Measurements from ENCODE around the gene HDAC4.

HDAC4 gene

DNA sequence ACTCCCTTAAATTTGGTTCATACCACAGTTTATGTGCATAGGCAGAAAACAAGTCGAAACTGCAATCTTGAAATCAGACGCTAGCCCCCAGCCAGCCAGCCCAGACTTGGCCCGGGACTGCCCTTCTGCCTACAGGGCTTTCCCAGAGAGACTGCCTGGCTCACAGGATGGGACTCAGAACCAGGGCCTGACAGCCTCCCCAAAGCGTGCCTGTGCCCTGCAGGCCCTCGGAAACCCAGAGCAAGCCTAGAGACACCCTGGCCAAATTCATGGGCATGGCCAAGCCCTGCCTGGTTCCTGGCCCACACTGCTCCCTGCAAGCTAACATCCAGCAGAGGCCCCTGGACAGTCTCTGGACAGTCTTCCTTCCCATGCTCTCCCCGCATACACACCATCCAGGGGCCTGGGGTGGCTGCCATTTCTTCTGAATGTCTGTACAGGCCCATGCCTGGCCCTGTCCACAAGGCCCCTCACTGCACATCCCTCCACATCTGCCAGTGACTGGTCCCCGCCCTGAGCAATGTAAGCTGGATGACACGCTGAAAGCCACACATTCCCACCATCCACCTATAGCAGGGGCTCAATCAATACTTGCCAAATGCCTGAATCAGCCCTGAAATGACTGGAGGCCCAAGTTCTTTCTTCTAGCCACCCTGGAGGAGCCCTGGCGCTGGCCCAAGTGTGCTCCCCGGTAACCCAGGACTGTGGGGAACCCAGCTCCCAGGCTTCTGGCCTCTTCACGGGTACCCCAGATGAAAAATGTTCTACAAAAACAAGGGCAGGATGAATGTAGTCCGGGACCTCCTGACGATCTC lies 73.1 kb downstream of the HDAC4 start:
- no peak overlapping the region for H4K8ac ChIP-seq (ENCODE audit: low read depth, low read length)
- no peaks in the 10 kb centered on the region for H3K79me1 ChIP-seq (ENCODE audit: low read length)
- no peak overlapping the region for H3K23ac ChIP-seq (ENCODE audit: low read length)
- peak overlapping the region; percentile 81 for H3K18ac ChIP-seq (ENCODE audit: low read length)
- H3K9me3 ChIP-seq (ENCODE audit: insufficient read depth, low read depth, low read length), result peaks cover 4% of the 10 kb centered on the region
- no peak overlapping the region for H2AFZ ChIP-seq (ENCODE audit: insufficient read depth, low read length, poor library complexity)
- no peak overlapping the region for H2BK5ac ChIP-seq (ENCODE audit: low read depth, low read length, poor library complexity)
- no peak overlapping the region for H4K91ac ChIP-seq (ENCODE audit: low read depth, low read length)
- no peak overlapping the region for H3K4me3 ChIP-seq (ENCODE audit: low read depth, low read length)
- H3K27me3 ChIP-seq (ENCODE audit: insufficient read depth, low read length), result no peaks in the 10 kb centered on the region
- H2BK120ac ChIP-seq (ENCODE audit: insufficient read depth, low read length, poor library complexity), result no peak overlapping the region
- peaks cover 0 to 3% of the 10 kb centered on the region in 2 experiments for H3K4me1 ChIP-seq (ENCODE audit: control insufficient read depth in 1 of 2, insufficient read depth in 2 of 2, low read length in 2 of 2)
- H2AK5ac ChIP-seq (ENCODE audit: low read length), result no peak overlapping the region
- no peak for DNase-seq
- H3K4ac ChIP-seq (ENCODE audit: low read depth, low read length), result no peak overlapping the region
- H4K12ac ChIP-seq (ENCODE audit: low read depth, low read length), result peak overlapping the region; percentile 12
- H3K9ac ChIP-seq (ENCODE audit: low read length), result peak overlapping the region; percentile 34
- no peaks in the 10 kb centered on the region for H3K79me2 ChIP-seq (ENCODE audit: control insufficient read depth, insufficient read depth, low read length, poor library complexity)
- no peak overlapping the region for H3K4me2 ChIP-seq (ENCODE audit: low read length)
- H3K14ac ChIP-seq (ENCODE audit: low read length), result no peak overlapping the region
- no peak overlapping the region for H3K27ac ChIP-seq (ENCODE audit: low read depth, low read length)
- H3K36me3 ChIP-seq (ENCODE audit: control insufficient read depth in 1 of 2, insufficient read depth in 2 of 2, low read length in 2 of 2), result no peaks in the 10 kb centered on the region
- H2BK12ac ChIP-seq (ENCODE audit: low read length), result no peak overlapping the region
- WGBS (ENCODE audit: extremely low coverage, insufficient coverage, insufficient read length), result no CpG with 5 or more reads among the region's 13 CpGs

DNA sequence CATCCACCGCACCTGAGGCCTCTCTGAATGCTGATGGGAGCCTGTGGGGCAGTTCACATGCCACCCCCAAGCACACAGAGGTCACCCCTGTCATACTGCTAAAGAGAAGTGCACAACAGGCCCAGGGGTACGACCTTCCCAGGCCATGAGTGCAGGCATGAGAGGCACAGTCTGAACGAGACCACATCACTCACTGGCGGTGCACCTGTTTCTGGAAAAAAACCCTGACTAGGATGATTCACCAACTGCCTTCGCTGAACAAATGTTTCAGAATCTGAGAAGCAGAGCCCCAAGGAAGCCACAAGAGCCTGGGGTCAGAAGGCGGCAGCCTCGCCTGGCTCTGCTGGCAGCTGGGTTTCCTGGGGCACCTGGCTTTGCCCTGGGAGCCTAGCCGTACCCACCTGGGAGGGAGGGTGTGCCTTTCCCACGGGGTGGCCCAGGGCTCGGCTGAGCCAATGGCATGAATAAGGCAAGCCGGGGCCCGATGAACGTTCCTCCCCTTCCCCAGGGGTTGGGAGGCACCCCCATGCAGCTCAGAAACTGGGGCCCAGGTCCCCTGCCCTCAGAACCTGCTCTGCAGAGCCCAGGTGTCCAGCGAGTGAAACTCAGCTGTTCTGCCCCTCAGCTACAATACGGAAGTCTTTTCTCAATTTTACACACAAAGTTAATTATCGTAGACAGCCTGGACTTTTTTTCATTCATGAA lies 73.8 kb downstream of the HDAC4 start:
- no peak overlapping the region for H3K14ac ChIP-seq (ENCODE audit: low read length)

DNA sequence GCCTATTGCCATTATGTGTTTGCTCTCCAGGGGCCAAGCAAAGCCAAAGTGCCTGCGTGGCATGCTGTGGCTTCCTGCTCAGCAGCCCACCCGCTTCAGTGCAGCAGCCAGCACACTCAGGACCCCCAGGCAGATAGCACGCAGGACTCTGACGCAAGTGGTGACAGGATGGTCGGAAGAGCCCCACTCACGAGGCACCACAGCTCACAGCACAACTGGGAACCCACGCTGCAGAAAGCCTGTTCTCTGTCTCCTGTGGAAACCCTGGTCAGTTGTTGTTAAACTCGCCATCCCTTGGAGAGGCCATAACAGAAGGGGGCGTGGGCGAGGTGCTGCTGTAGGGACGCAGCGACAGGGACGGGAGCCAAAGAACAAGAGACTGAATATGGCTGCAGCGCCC lies 76.4 kb downstream of the HDAC4 start:
- DNase-seq, result no peak
- H3K23ac ChIP-seq (ENCODE audit: low read length), result no peak overlapping the region
- no peak overlapping the region for H2AK5ac ChIP-seq (ENCODE audit: low read length)
- H3K14ac ChIP-seq (ENCODE audit: low read length), result no peak overlapping the region
- no peak overlapping the region for H3K18ac ChIP-seq (ENCODE audit: low read length)
- H3K27me3 ChIP-seq (ENCODE audit: insufficient read depth, low read length), result no peaks in the 10 kb centered on the region
- no peak overlapping the region for H2BK5ac ChIP-seq (ENCODE audit: low read depth, low read length, poor library complexity)
- no peak overlapping the region for H4K8ac ChIP-seq (ENCODE audit: low read depth, low read length)
- no peaks in the 10 kb centered on the region for H3K79me1 ChIP-seq (ENCODE audit: low read length)
- no peak overlapping the region for H3K4me2 ChIP-seq (ENCODE audit: low read length)
- H3K9ac ChIP-seq (ENCODE audit: low read length), result no peak overlapping the region
- H3K36me3 ChIP-seq (ENCODE audit: control insufficient read depth in 1 of 2, insufficient read depth in 2 of 2, low read length in 2 of 2), result peaks cover 0 to 1% of the 10 kb centered on the region in 2 experiments
- H4K91ac ChIP-seq (ENCODE audit: low read depth, low read length), result no peak overlapping the region
- no peak overlapping the region for H4K12ac ChIP-seq (ENCODE audit: low read depth, low read length)
- no peak overlapping the region for H3K27ac ChIP-seq (ENCODE audit: low read depth, low read length)
- no peak overlapping the region for H2AFZ ChIP-seq (ENCODE audit: insufficient read depth, low read length, poor library complexity)
- H3K4me3 ChIP-seq (ENCODE audit: low read depth, low read length), result no peak overlapping the region
- H3K79me2 ChIP-seq (ENCODE audit: control insufficient read depth, insufficient read depth, low read length, poor library complexity), result no peaks in the 10 kb centered on the region
- no CpG with 5 or more reads among the region's 14 CpGs for WGBS (ENCODE audit: extremely low coverage, insufficient coverage, insufficient read length)
- peaks cover 0 to 3% of the 10 kb centered on the region in 2 experiments for H3K4me1 ChIP-seq (ENCODE audit: control insufficient read depth in 1 of 2, insufficient read depth in 2 of 2, low read length in 2 of 2)
- H3K4ac ChIP-seq (ENCODE audit: low read depth, low read length), result no peak overlapping the region
- no peak overlapping the region for H2BK120ac ChIP-seq (ENCODE audit: insufficient read depth, low read length, poor library complexity)
- H2BK12ac ChIP-seq (ENCODE audit: low read length), result no peak overlapping the region
- peaks cover 4% of the 10 kb centered on the region for H3K9me3 ChIP-seq (ENCODE audit: insufficient read depth, low read depth, low read length)

More for the DNA sequence above, 73.8 kb downstream of the HDAC4 start:
- no peaks in the 10 kb centered on the region for H3K79me2 ChIP-seq (ENCODE audit: control insufficient read depth, insufficient read depth, low read length, poor library complexity)
- H4K12ac ChIP-seq (ENCODE audit: low read depth, low read length), result no peak overlapping the region
- H3K18ac ChIP-seq (ENCODE audit: low read length), result peak overlapping the region; percentile 61
- peaks cover 0 to 1% of the 10 kb centered on the region in 2 experiments for H3K36me3 ChIP-seq (ENCODE audit: control insufficient read depth in 1 of 2, insufficient read depth in 2 of 2, low read length in 2 of 2)
- no peak overlapping the region for H4K91ac ChIP-seq (ENCODE audit: low read depth, low read length)
- no peak overlapping the region for H3K27ac ChIP-seq (ENCODE audit: low read depth, low read length)
- no peak overlapping the region for H2AK5ac ChIP-seq (ENCODE audit: low read length)
- peaks cover 4% of the 10 kb centered on the region for H3K9me3 ChIP-seq (ENCODE audit: insufficient read depth, low read depth, low read length)
- no peak for DNase-seq
- no peak overlapping the region for H3K4me3 ChIP-seq (ENCODE audit: low read depth, low read length)
- no peak overlapping the region for H3K9ac ChIP-seq (ENCODE audit: low read length)
- H3K4ac ChIP-seq (ENCODE audit: low read depth, low read length), result no peak overlapping the region
- no peak overlapping the region for H2BK5ac ChIP-seq (ENCODE audit: low read depth, low read length, poor library complexity)
- peaks cover 0 to 3% of the 10 kb centered on the region in 2 experiments for H3K4me1 ChIP-seq (ENCODE audit: control insufficient read depth in 1 of 2, insufficient read depth in 2 of 2, low read length in 2 of 2)
- no peak overlapping the region for H3K23ac ChIP-seq (ENCODE audit: low read length)
- no peak overlapping the region for H2BK120ac ChIP-seq (ENCODE audit: insufficient read depth, low read length, poor library complexity)
- H4K8ac ChIP-seq (ENCODE audit: low read depth, low read length), result no peak overlapping the region
- no CpG with 5 or more reads among the region's 16 CpGs for WGBS (ENCODE audit: extremely low coverage, insufficient coverage, insufficient read length)
- no peaks in the 10 kb centered on the region for H3K79me1 ChIP-seq (ENCODE audit: low read length)
- no peaks in the 10 kb centered on the region for H3K27me3 ChIP-seq (ENCODE audit: insufficient read depth, low read length)
- no peak overlapping the region for H2AFZ ChIP-seq (ENCODE audit: insufficient read depth, low read length, poor library complexity)
- H2BK12ac ChIP-seq (ENCODE audit: low read length), result no peak overlapping the region
- no peak overlapping the region for H3K4me2 ChIP-seq (ENCODE audit: low read length)

DNA sequence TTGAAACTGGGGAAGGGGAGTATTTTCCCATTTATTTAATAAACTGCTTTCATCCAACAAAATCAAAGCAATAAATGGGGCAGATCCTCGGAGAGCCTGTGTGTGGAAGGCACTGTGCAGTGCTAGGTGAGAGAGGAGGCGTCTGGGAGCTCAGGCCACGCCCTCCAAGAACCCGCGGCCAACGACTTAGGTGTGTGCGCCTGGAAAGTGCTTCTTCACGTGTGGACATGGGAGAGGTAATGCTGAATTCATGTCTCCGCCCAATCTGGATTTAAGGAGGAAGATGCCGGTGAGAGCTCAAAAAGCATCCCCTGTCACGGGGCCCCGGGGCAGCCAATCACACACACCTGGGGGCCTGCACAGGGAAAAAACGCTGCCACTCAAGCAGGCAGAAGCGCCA lies 77.4 kb downstream of the HDAC4 start:
- no CpG with 5 or more reads among the region's 14 CpGs for WGBS (ENCODE audit: extremely low coverage, insufficient coverage, insufficient read length)
- Histone ChIP-seq H3K4me3 (ENCODE audit: low read depth, low read length) (no peak overlapping the region), H3K27ac (ENCODE audit: low read depth, low read length) (no peak overlapping the region), H3K36me3 (ENCODE audit: control insufficient read depth in 1 of 2, insufficient read depth in 2 of 2, low read length in 2 of 2) (peaks cover 0 to 1% of the 10 kb centered on the region in 2 experiments), H2BK120ac (ENCODE audit: insufficient read depth, low read length, poor library complexity) (no peak overlapping the region), H3K9ac (ENCODE audit: low read length) (no peak overlapping the region), H3K4me1 (ENCODE audit: control insufficient read depth in 1 of 2, insufficient read depth in 2 of 2, low read length in 2 of 2) (peaks cover 0 to 3% of the 10 kb centered on the region in 2 experiments), H3K4ac (ENCODE audit: low read depth, low read length) (no peak overlapping the region), H2AFZ (ENCODE audit: insufficient read depth, low read length, poor library complexity) (no peak overlapping the region), H2BK12ac (ENCODE audit: low read length) (no peak overlapping the region), H4K8ac (ENCODE audit: low read depth, low read length) (no peak overlapping the region), H2AK5ac (ENCODE audit: low read length) (no peak overlapping the region), H4K91ac (ENCODE audit: low read depth, low read length) (no peak overlapping the region), H3K23ac (ENCODE audit: low read length) (no peak overlapping the region), H3K79me2 (ENCODE audit: control insufficient read depth, insufficient read depth, low read length, poor library complexity) (no peaks in the 10 kb centered on the region), H3K14ac (ENCODE audit: low read length) (no peak overlapping the region), H3K18ac (ENCODE audit: low read length) (no peak overlapping the region), H2BK5ac (ENCODE audit: low read depth, low read length, poor library complexity) (no peak overlapping the region), H3K79me1 (ENCODE audit: low read length) (no peaks in the 10 kb centered on the region), H3K4me2 (ENCODE audit: low read length) (no peak overlapping the region), H4K12ac (ENCODE audit: low read depth, low read length) (no peak overlapping the region), H3K9me3 (ENCODE audit: insufficient read depth, low read depth, low read length) (peaks cover 2% of the 10 kb centered on the region), H3K27me3 (ENCODE audit: insufficient read depth, low read length) (no peaks in the 10 kb centered on the region)
- DNase-seq, result no peak
